ENCODE data around the gene LMNTD1.
"Not testable (repeated sequence)": the region's sequence is repeated elsewhere in the genome, so short reads cannot be mapped to it uniquely, and the experiment has no call there.

Gene LMNTD1

GRCh38 chr12:25553098-25553497 is at the start of gene LMNTD1:
Gene LMNTD1, minus strand, starts transcription at chr12:25553283. Its CDS starts 324 bp downstream, at chr12:25552959.
- no peak for DNase-seq

GRCh38 chr12:25598956-25599355 is 45.9 kb upstream of the LMNTD1 start:
- no peak for DNase-seq

GRCh38 chr12:25595496-25595895 is 42.4 kb upstream of the LMNTD1 start:
- not testable (repeated sequence) for DNase-seq

- DNase-seq, result no peak
Measured at GRCh38 chr12:25594376-25594775, 41.3 kb upstream of the LMNTD1 start.

GRCh38 chr12:25592725-25593495 is 39.8 kb upstream of the LMNTD1 start:
- no peak for DNase-seq

GRCh38 chr12:25591144-25591543 is 38.1 kb upstream of the LMNTD1 start:
- no peak for DNase-seq

GRCh38 chr12:25590011-25590721 is 37.1 kb upstream of the LMNTD1 start:
- peak; percentile 16 to 54 for DNase-seq

GRCh38 chr12:25587346-25587745 is 34.3 kb upstream of the LMNTD1 start:
- no peak for DNase-seq

GRCh38 chr12:25585662-25586061 is 32.6 kb upstream of the LMNTD1 start:
- no peak for DNase-seq

GRCh38 chr12:25585021-25585523 is 32.0 kb upstream of the LMNTD1 start:
- no peak for DNase-seq

- DNase-seq, result no peak
Measured at GRCh38 chr12:25584596-25584995, 31.5 kb upstream of the LMNTD1 start.

- no peak for DNase-seq
Measured at GRCh38 chr12:25583545-25583944, 30.5 kb upstream of the LMNTD1 start.

- DNase-seq, result no peak
Measured at GRCh38 chr12:25581067-25581466, 28.0 kb upstream of the LMNTD1 start.

GRCh38 chr12:25578411-25579143 is 25.5 kb upstream of the LMNTD1 start:
- DNase-seq, result no peak

GRCh38 chr12:25574761-25575160 is 21.7 kb upstream of the LMNTD1 start:
- no peak for DNase-seq

- DNase-seq, result no peak
Measured at GRCh38 chr12:25573346-25573745, 20.3 kb upstream of the LMNTD1 start.

- no peak for DNase-seq
Measured at GRCh38 chr12:25570418-25570817, 17.3 kb upstream of the LMNTD1 start.

- DNase-seq, result no peak
Measured at GRCh38 chr12:25566202-25566949, 13.3 kb upstream of the LMNTD1 start.

- DNase-seq, result no peak
Measured at GRCh38 chr12:25558586-25558985, 5.5 kb upstream of the LMNTD1 start.

GRCh38 chr12:25557830-25558436 is 4.8 kb upstream of the LMNTD1 start:
- DNase-seq, result no peak

- DNase-seq, result no peak
Measured at GRCh38 chr12:25556153-25556552, 3.1 kb upstream of the LMNTD1 start.

GRCh38 chr12:25552681-25553080 is 402 bp downstream of the LMNTD1 start:
- DNase-seq, result no peak
